GM19099 (cell line): ENCODE measurements around the gene SRA1.

ENCODE experiments used
- POLR2A ChIP-seq: IDR thresholded peaks from 3 replicates; pipeline ENCODE4 v1.6.1; 2011; ENCODE audit warnings: low read depth; ENCODE audit not compliant: insufficient read length; ENCODE audit errors: extremely low read depth

SRA1 gene

GRCh38 chr5:140545606-140546005 lies 11.7 kb downstream of the SRA1 start:
- no peak for TF ChIP-seq POLR2A

- TF ChIP-seq POLR2A, result no peak
Measured at GRCh38 chr5:140544986-140545385, 12.3 kb downstream of the SRA1 start.

GRCh38 chr5:140542972-140543371 lies 14.3 kb downstream of the SRA1 start:
- no peak for TF ChIP-seq POLR2A

GRCh38 chr5:140540227-140540626 lies 17.0 kb downstream of the SRA1 start:
- TF ChIP-seq POLR2A, result no peak

- no peak for TF ChIP-seq POLR2A
Measured at GRCh38 chr5:140524003-140524402, 33.3 kb downstream of the SRA1 start.

GRCh38 chr5:140513124-140513523 lies 44.1 kb downstream of the SRA1 start:
- TF ChIP-seq POLR2A, result no peak

- no peak for TF ChIP-seq POLR2A
Measured at GRCh38 chr5:140509898-140510297, 47.4 kb downstream of the SRA1 start.

- TF ChIP-seq POLR2A, result no peak
Measured at GRCh38 chr5:140502834-140503233, 54.4 kb downstream of the SRA1 start.
